K562 (cell line): ENCODE results near the gene USP48. TPM values are rescaled to one million over a fixed set of nuclear protein-coding genes. Genes with fewer than 3 reads are reported as not detected.

Source experiments
- BCL6 ChIP-seq: fragments of 250-450 bp; sonication (Bioruptor Pico); IDR thresholded peaks from 2 replicates; pipeline ENCODE4 v1.4.0; 2020
- CEBPG ChIP-seq, 3 experiments: fragments of 200-800 bp in 1 of 3; sonication (Bioruptor generic) in 1 of 3; sonication (generic) in 1 of 3; formaldehyde crosslinking in 1 of 3; IDR thresholded peaks in 2 of 3; conservative IDR thresholded peaks in 1 of 3; 2 replicates each; pipeline versions ENCODE4 v1.6.1 to v1.8.0; 2016 to 2022; ENCODE audit warnings: missing compliant biosample characterization in 2 of 3, missing genetic modification characterization in 2 of 3, mild to moderate bottlenecking in 1 of 3, missing genetic modification reagents in 1 of 3
- CREB1 ChIP-seq, 2 experiments: sonication (generic) in 1 of 2; formaldehyde crosslinking in 1 of 2; IDR thresholded peaks; 2 replicates each; pipeline versions ENCODE4 v1.6.1 to v1.8.0; 2012 to 2022; ENCODE audit warnings: inconsistent platforms in 1 of 2, mild to moderate bottlenecking in 1 of 2, missing genetic modification reagents in 1 of 2, moderate library complexity in 1 of 2
- ELF1 ChIP-seq: fragments of 200-800 bp; sonication (Bioruptor generic); IDR thresholded peaks from 2 replicates; pipeline ENCODE4 v1.6.1; 2016; ENCODE audit warnings: missing genetic modification characterization, missing compliant biosample characterization
- GABPB1 ChIP-seq: sonication (generic); formaldehyde crosslinking; IDR thresholded peaks from 2 replicates; pipeline ENCODE4 v1.8.0; 2022; ENCODE audit warnings: mild to moderate bottlenecking, missing genetic modification reagents
- MTA3 ChIP-seq: fragments of 450-650 bp; formaldehyde crosslinking; IDR thresholded peaks from 2 replicates; pipeline ENCODE4 v1.6.1; 2017; ENCODE audit warnings: mild to moderate bottlenecking, borderline replicate concordance
- NFIX ChIP-seq: fragments of 250-450 bp; sonication (Bioruptor Pico); IDR thresholded peaks from 2 replicates; pipeline ENCODE4 v1.4.0; 2020; ENCODE audit warnings: low read depth, mild to moderate bottlenecking, moderate library complexity
- NR3C1 ChIP-seq: sonication (generic); formaldehyde crosslinking; IDR thresholded peaks from 2 replicates; pipeline ENCODE4 v1.8.1; 2022; ENCODE audit warnings: missing genetic modification reagents
- PHF8 ChIP-seq: fragments of 200-600 bp; sonication (generic); IDR thresholded peaks from 2 replicates; pipeline ENCODE4 v1.6.1; 2012; ENCODE audit warnings: mixed run types, mild to moderate bottlenecking, inconsistent platforms, low read length, moderate library complexity, borderline replicate concordance
- POLR2AphosphoS2 ChIP-seq: IDR thresholded peaks from 2 replicates; pipeline ENCODE4 v1.6.1; 2012; ENCODE audit warnings: low read length, improper control_type of control experiment
- SIN3B ChIP-seq: fragments of 450-650 bp; IDR thresholded peaks from 2 replicates; pipeline ENCODE4 v1.6.1; 2017; ENCODE audit warnings: low read depth, mild to moderate bottlenecking, moderate library complexity
- SMAD4 ChIP-seq: fragments of 250-450 bp; sonication (Bioruptor Pico); conservative IDR thresholded peaks from 2 replicates; pipeline ENCODE4 v1.8.0; 2021; ENCODE audit warnings: inconsistent platforms, mild to moderate bottlenecking, moderate library complexity
- SMARCB1 ChIP-seq: IDR thresholded peaks from 2 replicates; pipeline ENCODE4 v1.6.1; 2011; ENCODE audit warnings: improper control_type of control experiment, low read depth; ENCODE audit not compliant: insufficient read length
- ZFX ChIP-seq: sonication (generic); formaldehyde crosslinking; IDR thresholded peaks from 2 replicates; pipeline ENCODE4 v1.8.0; 2022; ENCODE audit warnings: mild to moderate bottlenecking, missing genetic modification reagents, moderate library complexity
- ZSCAN29 ChIP-seq: fragments of 450-650 bp; IDR thresholded peaks from 2 replicates; pipeline ENCODE4 v1.6.1; 2017
- polyA plus RNA-seq, 8 experiments: library from polyadenylated mRNA; depleted of rRNA in 4 of 8; stranded (reverse) in 5 of 8; unstranded in 3 of 8; fragments of >200 nt; fragmentation: Nextera tagmentation in 2 of 8; fragmentation: Illumina TruSeq in 1 of 8; extraction: Ambion mirVana in 2 of 8; extraction: Trizol in 1 of 8; gene quantifications; 2 replicates each; pipeline versions ENCODE4 v1.2.1 to v1.2.3, GENCODE V29; 2011 to 2014; ENCODE audit warnings: inconsistent platforms in 1 of 8, missing spikeins in 1 of 8
- total RNA-seq, 7 experiments: library from RNA; depleted of rRNA in 6 of 7; stranded (reverse); fragments of >200 nt in 6 of 7; fragmentation: Illumina TruSeq in 2 of 7; extraction: Trizol in 2 of 7; gene quantifications; 2 replicates each; pipeline versions ENCODE4 v1.2.1 to v1.2.3, GENCODE V29; 2011 to 2021; ENCODE audit warnings: low replicate concordance in 1 of 7
- TF ChIP-seq, protein P1 (sequence below): fragments of 450-650 bp; IDR thresholded peaks from 2 replicates; pipeline ENCODE4 v1.6.1; 2018; ENCODE audit warnings: mild to moderate bottlenecking, low read depth; ENCODE audit not compliant: partially characterized antibody
- TF ChIP-seq, protein P2 (sequence below): fragments of 450-650 bp; IDR thresholded peaks from 2 replicates; pipeline ENCODE4 v1.6.1; 2018; ENCODE audit not compliant: partially characterized antibody
- TF ChIP-seq, protein P3 (sequence below): sonication (generic); formaldehyde crosslinking; IDR thresholded peaks from 2 replicates; pipeline ENCODE4 v1.5.0; 2020; ENCODE audit warnings: missing genetic modification reagents
- TF ChIP-seq, protein P4 (sequence below): fragments of 250-450 bp; sonication (Bioruptor Pico); IDR thresholded peaks from 2 replicates; pipeline ENCODE4 v1.4.0; 2020; ENCODE audit warnings: borderline replicate concordance

The USP48 gene
- total and polyA plus RNA-seq, 9 of the 15 experiments (the other 6 are each of a cell fraction or from before 2014, with no cell fraction given): 23.3 to 123 (median 106) TPM

DNA sequence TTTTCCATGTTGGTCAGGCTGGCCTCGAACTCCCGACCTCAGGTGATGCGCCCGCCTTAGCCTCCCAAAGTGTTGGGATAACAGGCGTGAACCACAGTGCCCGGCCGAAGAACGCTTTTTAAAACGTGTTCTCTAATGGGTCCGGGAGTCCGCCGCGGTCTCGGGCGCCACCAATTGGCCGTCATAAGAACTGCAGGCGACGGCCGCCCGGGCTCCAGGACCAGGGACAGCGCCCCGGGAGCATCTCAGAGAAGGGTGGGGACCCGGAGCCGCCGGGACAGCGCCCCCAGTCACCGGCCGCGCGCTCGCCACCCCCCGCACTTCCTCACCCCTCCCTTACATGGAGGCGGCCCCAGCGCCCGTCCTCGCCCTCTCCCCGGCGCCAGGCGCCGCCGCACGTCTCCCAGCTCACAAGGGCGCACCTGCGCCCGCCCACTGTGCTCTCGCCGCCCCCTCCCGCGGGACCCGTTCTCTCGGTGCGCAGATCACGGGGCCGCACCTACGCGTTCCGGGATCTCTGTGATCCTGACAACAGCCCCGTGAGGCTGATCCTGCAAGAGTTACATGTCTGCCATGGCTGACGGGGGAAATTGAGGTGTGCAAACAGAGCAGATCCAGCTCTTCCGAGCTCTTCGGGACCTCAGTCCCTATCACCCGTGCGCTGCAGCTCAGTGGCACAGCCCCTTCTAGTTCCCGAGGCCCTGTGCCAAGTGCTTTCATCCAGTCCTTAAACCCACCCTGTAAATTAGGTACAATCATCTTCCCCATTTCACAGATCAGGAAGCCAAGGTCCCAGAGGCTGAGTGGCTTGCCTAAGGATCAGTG, 123.6 kb downstream of the USP48 start (continued):
- TF ChIP-seq, protein P1, sequence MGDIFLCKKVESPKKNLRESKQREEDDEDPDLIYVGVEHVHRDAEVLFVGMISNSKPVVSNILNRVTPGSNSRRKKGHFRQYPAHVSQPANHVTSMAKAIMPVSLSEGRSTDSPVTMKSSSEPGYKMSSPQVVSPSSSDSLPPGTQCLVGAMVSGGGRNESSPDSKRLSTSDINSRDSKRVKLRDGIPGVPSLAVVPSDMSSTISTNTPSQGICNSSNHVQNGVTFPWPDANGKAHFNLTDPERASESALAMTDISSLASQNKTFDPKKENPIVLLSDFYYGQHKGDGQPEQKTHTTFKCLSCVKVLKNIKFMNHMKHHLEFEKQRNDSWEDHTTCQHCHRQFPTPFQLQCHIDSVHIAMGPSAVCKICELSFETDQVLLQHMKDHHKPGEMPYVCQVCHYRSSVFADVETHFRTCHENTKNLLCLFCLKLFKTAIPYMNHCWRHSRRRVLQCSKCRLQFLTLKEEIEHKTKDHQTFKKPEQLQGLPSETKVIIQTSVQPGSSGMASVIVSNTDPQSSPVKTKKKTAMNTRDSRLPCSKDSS: no peak
- TF ChIP-seq ZSCAN29: no peak
- TF ChIP-seq SMAD4 (CRISPR knock-in tag): peak; percentile 92
- TF ChIP-seq MTA3: 0 out of 2 replicates have a peak, but pooled peaks have one; percentile 77
- TF ChIP-seq, protein P2, sequence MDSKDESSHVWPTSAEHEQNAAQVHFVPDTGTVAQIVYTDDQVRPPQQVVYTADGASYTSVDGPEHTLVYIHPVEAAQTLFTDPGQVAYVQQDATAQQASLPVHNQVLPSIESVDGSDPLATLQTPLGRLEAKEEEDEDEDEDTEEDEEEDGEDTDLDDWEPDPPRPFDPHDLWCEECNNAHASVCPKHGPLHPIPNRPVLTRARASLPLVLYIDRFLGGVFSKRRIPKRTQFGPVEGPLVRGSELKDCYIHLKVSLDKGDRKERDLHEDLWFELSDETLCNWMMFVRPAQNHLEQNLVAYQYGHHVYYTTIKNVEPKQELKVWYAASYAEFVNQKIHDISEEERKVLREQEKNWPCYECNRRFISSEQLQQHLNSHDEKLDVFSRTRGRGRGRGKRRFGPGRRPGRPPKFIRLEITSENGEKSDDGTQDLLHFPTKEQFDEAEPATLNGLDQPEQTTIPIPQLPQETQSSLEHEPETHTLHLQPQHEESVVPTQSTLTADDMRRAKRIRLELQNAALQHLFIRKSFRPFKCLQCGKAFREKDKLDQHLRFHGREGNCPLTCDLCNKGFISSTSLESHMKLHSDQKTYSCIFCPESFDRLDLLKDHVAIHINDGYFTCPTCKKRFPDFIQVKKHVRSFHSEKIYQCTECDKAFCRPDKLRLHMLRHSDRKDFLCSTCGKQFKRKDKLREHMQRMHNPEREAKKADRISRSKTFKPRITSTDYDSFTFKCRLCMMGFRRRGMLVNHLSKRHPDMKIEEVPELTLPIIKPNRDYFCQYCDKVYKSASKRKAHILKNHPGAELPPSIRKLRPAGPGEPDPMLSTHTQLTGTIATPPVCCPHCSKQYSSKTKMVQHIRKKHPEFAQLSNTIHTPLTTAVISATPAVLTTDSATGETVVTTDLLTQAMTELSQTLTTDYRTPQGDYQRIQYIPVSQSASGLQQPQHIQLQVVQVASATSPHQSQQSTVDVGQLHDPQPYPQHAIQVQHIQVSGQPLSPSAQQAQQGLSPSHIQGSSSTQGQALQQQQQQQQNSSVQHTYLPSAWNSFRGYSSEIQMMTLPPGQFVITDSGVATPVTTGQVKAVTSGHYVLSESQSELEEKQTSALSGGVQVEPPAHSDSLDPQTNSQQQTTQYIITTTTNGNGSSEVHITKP: no peak
- TF ChIP-seq BCL6 (CRISPR knock-in tag): no peak
- peak; percentile 98 for TF ChIP-seq NR3C1 (CRISPR knock-in tag)
- no peak for TF ChIP-seq PHF8
- no peak for TF ChIP-seq SMARCB1
- TF ChIP-seq, protein P3, sequence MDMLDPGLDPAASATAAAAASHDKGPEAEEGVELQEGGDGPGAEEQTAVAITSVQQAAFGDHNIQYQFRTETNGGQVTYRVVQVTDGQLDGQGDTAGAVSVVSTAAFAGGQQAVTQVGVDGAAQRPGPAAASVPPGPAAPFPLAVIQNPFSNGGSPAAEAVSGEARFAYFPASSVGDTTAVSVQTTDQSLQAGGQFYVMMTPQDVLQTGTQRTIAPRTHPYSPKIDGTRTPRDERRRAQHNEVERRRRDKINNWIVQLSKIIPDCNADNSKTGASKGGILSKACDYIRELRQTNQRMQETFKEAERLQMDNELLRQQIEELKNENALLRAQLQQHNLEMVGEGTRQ (CRISPR knock-in tag): 0 out of 2 replicates have a peak, but pooled peaks have one; percentile 30
- TF ChIP-seq SIN3B: peak; percentile 64; the same call in 1 of the 2 replicates
- no peak for TF ChIP-seq NFIX (CRISPR knock-in tag)
- TF ChIP-seq, protein P4, sequence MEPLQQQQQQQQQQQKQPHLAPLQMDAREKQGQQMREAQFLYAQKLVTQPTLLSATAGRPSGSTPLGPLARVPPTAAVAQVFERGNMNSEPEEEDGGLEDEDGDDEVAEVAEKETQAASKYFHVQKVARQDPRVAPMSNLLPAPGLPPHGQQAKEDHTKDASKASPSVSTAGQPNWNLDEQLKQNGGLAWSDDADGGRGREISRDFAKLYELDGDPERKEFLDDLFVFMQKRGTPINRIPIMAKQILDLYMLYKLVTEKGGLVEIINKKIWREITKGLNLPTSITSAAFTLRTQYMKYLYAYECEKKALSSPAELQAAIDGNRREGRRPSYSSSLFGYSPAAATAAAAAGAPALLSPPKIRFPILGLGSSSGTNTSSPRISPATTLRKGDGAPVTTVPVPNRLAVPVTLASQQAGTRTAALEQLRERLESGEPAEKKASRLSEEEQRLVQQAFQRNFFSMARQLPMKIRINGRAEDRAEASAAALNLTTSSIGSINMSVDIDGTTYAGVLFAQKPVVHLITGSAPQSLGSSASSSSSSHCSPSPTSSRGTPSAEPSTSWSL: no peak
- peak; percentile 64; the same call in 1 of the 2 replicates for TF ChIP-seq ZFX
- no peak for TF ChIP-seq POLR2AphosphoS2
- TF ChIP-seq GABPB1 (CRISPR knock-in tag): peak; percentile 87
- peak; percentile 68 for TF ChIP-seq CEBPG (CRISPR knock-in tag; IDR thresholded peaks at IDR 0.05)
- TF ChIP-seq CEBPG (tag; conservative IDR thresholded peaks at IDR 0.05 in 1 of 2, IDR thresholded peaks at IDR 0.05 in 1 of 2): no peak
- no peak for TF ChIP-seq ELF1
- TF ChIP-seq CREB1 (IDR thresholded peaks at IDR 0.05): peak; percentile 49
- peak; percentile 87 for TF ChIP-seq CREB1 (CRISPR knock-in tag; IDR thresholded peaks at IDR 0.05)
